C1 segment of cervical spinal cord (tissue), 14 donors: ENCODE data around the gene S100A10.
A peak's percentile ranks its signal among the peaks of the same experiment; 100 is the strongest.

Source experiments
- DNase-seq, 14 donors: peaks; one replicate each; lab custom pipeline; 2025; lab: John Stamatoyannopoulos, UW

S100A10 gene

DNA sequence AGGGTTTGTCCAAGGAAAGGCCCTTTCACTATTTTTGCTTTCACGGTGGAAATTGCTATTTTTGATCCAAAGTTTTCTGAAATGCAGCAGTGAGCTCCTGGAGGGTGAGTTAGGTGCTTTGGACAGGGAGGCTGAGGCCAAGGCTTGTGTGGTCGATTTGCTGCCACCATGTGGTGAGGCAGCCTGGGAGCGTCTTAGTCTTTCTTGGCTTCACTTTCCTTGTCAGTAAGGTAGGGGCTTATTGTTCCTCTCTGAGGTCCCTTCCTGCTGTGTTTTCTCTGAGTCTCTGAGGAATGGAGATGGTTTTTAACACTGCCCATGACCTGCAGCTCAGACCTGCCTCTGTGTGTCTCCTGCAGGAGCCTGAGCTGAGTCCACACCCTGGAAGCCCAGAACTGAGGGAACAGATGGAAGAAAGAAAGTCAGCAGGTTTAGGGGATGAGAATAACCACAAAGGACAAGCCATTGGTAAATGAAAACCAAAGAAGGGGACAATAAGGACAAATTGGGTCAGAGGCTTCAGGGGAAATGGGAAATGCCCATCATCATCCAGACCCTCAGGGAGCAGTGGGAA, 20.1 kb upstream of the S100A10 start:
- peak in 1 of 14 donors; percentile 1 for DNase-seq

GRCh38 chr1:152009691-152010090, 16.0 kb upstream of the S100A10 start:
- DNase-seq: no peak

GRCh38 chr1:152007047-152007446, 13.4 kb upstream of the S100A10 start:
- DNase-seq: no peak

- DNase-seq: no peak
Observed at GRCh38 chr1:152005360-152005912, 11.8 kb upstream of the S100A10 start.

- no peak for DNase-seq
Observed at GRCh38 chr1:152003846-152004442, 10.3 kb upstream of the S100A10 start.

DNA sequence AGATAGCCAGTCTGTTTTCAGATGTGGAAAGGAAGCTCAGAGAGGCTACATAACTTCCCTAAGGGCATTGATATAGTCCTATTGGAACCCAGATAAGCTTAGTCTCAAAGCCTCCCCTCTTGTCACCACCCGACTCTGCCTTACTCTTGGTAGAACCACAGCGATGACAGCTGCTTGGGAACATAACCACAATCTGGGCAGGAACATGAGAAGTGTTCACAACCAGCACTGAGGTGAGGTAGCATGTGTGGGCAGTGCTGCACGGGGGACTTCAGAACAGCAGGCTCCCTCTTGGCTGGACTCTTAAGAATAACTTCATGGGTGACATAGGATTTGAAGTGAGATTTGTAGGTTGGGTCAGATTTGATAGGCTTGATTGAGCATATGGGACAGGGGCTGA, 9.3 kb upstream of the S100A10 start:
- DNase-seq: no peak

GRCh38 chr1:152001631-152002584, 8.2 kb upstream of the S100A10 start:
- peak in 11 of 14 donors; percentile 9 to 76 (median 41) for DNase-seq

GRCh38 chr1:152000964-152001630, 7.4 kb upstream of the S100A10 start:
- no peak for DNase-seq

- DNase-seq: no peak
Observed at GRCh38 chr1:151998611-151999362, 5.1 kb upstream of the S100A10 start.

- no peak for DNase-seq
Observed at GRCh38 chr1:151997284-151997570, 3.6 kb upstream of the S100A10 start.

GRCh38 chr1:151995774-151996173, 2.1 kb upstream of the S100A10 start:
- no peak for DNase-seq

DNA sequence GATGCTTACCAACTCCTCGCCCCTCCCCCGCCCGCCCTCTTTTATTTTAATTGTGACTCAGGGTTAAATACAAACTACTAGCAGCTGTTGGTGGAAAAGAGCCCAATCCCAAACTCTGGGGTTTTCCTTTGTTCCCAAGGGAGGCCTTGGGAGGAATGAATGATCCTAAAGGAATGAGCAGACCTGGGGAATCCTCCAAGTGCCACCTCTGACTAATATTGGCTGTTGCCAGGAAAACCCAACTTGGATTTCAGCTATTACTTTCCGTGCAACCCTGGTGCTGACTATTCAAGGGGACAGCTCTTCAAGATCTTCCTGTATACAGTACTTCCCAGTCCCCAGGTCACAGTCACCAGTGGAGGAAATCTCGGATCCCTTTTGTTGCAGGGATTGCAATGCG, 1.3 kb upstream of the S100A10 start:
- peak in 1 of 14 donors; percentile 28 for DNase-seq

GRCh38 chr1:151993084-151993733, 450 bp downstream of the S100A10 start:
- peak in 2 of 14 donors; percentile 5 to 29 for DNase-seq

GRCh38 chr1:151992303-151993083, 1.2 kb downstream of the S100A10 start:
- DNase-seq: peak in 2 of 14 donors; percentile 14 to 67

- no peak for DNase-seq
Observed at GRCh38 chr1:151991663-151992302, 1.9 kb downstream of the S100A10 start.

DNA sequence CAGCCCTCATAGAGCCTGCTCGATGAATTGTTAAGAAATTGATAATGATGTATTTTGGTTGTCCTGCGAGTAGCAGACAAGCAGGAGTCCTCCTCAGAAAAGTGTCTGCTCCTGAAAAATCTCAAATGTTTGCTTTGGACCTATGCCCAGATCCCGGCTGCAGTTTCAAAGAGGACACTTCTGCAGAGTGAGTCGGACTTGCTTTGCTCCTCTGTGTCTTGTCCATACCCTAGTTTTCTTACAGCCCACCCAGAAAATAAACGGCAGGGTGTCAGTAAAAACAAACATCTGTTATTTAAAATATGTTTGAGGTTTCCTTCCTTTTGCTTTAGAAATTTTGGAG, 2.8 kb downstream of the S100A10 start:
- peak in 1 of 14 donors; percentile 16 for DNase-seq

GRCh38 chr1:151990058-151990855, 3.4 kb downstream of the S100A10 start:
- DNase-seq: no peak

GRCh38 chr1:151989211-151989862, 4.3 kb downstream of the S100A10 start:
- DNase-seq: peak in 2 of 14 donors; percentile 14 to 60
